HL-60/S4 treated with retinoic acid at 250 ng/mL for 4 days and 3 days (cell line): ENCODE measurements around the gene THOC5.

ENCODE experiments used
- in situ Hi-C: fragments of 300-500 bp; cut with MboI; formaldehyde crosslinking; loops from 2 replicates; pipeline ENCODE4 v1.7.0; 2022; ENCODE audit warnings: low sequenced_read_pairs

The THOC5 gene

DNA sequence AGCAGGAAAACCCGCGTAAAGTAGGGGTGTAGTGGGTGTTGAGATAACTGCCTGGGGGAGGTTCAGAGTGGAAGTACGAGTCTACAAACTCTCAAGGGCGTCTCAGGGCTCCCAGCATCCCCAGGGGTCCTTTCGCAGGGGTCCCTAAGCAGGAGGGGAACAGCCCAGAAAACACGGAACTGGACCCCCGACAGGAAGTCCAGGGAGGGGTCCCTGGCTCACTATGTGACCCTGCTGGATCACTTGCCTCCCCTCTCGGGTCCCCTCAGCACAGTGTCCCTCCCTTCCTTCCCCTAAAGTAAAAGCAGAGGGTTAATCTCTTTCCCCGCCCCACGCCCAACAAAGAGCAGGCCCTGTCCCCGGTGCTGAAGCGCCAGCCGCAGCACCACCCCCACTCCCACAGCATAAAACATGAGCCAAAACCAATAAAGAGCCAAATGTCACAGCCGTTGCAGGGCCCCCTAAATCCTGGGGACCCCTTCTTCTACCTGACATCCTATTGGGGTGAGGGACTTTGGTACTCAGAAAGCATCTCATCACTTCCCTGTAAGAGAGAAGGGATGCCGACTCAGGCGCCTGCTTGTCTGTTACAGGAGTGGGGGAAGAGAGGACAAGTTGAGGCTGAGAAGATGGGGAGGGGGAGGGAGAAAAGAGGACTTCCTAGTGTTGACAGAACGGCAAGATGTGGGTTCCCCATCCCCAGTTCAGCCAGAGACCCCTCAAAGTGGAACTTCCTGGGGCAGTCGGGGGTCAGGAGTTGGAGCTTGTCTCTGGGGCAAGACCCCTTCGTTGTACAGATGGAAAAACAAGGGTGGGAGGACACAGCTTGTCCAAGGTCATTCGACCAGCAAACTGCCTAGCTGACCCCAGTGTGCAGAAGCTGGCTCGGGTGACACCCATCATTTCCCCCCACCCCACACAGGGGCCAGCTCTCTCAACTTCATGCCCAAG is 75.0 kb downstream of the THOC5 start:
- in situ Hi-C loops, result no loop called here

- in situ Hi-C loops, result no loop called here
These were observed 75.7 kb downstream of the THOC5 start for GRCh38 chr22:29477723-29478318.

- in situ Hi-C loops, result no loop called here
These were observed 77.4 kb downstream of the THOC5 start for GRCh38 chr22:29476116-29476515.

- in situ Hi-C loops, result no loop called here
These were observed 78.0 kb downstream of the THOC5 start for GRCh38 chr22:29475550-29475949.

GRCh38 chr22:29473001-29473400 is 80.6 kb downstream of the THOC5 start:
- in situ Hi-C loops, result no loop called here

GRCh38 chr22:29470159-29470855 is 83.2 kb downstream of the THOC5 start:
- in situ Hi-C loops, result no loop called here

DNA sequence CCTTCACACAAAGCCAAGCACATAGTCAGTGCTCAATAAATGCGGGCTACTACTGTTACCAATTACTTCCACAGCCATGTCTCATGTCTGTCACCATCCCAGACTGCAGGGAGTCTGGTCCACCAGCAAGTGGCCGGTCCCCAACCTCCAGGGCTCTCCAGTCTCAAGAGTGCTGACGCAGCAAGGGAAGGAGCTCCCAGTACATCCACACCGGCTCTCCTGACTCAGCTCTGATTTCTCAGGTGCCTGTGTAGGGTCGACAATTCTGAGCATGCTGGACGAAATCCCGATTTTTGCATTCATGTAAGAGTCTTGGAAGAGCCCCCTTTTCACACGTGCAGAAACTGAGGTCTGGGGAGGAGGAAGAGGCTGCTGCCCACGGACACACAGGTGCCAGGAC is 83.8 kb downstream of the THOC5 start:
- in situ Hi-C loops, result no loop called here

DNA sequence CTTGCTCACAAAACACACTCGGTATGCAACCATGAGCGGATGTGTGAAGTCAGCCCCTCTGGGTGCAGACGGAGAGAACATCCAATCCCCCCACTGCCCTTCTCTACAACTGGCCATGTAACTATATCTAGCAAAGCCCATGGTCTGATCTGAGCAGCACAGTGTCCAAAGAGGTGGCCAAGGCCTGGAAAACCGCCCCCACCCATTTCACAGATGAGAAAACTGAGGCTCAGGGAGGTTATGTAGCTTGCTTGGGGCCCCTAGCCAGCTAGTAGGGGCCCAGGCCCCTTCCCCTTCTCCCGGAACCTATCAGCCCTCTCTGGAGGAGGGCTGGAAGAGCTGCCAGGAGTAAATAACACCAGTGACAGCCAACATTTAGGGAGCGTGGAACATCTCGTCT is 89.0 kb downstream of the THOC5 start:
- in situ Hi-C loops, result no loop called here

GRCh38 chr22:29463629-29464028 is 89.9 kb downstream of the THOC5 start:
- in situ Hi-C loops, result no loop called here

GRCh38 chr22:29461263-29461662 is 92.3 kb downstream of the THOC5 start:
- in situ Hi-C loops, result no loop called here

DNA sequence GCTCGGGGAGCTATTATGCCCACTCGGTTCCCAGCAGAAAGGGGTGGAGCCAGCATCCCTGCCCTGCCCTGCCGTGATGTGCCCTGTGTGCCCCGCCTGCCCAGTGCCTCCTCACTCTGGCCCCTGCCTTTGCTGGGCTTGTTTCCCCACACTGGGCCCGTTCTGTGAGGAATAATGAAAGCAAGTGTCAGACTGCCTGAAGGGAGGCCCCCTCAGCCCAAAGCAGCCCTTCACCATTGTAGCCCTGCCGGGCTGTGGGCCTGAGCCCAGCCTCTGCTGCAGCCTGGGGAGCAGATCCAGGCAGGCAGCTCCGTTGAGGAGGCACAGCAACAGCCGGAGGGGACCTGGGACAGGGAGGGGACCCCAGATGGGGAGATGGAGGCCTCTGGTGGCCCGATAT is 93.8 kb downstream of the THOC5 start:
- in situ Hi-C loops, result no loop called here

DNA sequence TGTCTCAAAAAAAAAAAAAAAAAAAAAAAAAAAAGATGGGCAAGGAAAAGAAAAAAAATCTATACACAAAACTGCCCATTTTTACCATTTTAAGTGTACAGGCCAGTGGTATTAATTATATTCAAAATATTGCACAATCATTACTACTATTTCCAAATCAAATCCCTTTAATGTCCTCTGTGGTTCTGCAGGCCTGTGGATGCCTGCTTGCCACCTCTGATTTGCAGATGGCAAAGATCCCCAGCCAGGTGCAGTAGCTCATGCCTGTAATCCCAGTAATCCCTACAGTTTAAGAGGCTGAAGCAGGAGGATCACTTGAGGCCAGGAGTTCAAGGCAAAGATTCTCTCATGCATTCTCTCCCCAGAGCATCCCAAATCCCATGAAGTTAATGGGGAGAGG is 95.0 kb downstream of the THOC5 start:
- in situ Hi-C loops, result no loop called here

GRCh38 chr22:29457730-29458129 is 95.8 kb downstream of the THOC5 start:
- in situ Hi-C loops, result no loop called here

- in situ Hi-C loops, result no loop called here
These were observed 97.3 kb downstream of the THOC5 start for GRCh38 chr22:29456211-29456671.
